HEK293 (cell line): Measurements from ENCODE around the gene FTH1.

Experiments
- CTCF ChIA-PET: fragments of 350-600 bp; formaldehyde crosslinking; extraction: SDS; loops from one replicate; lab custom pipeline; 2021; ENCODE audit warnings: antibody characterized with exemption; lab: Yijun Ruan, JAX
- POLR2A ChIA-PET: fragments of 300-600 bp; formaldehyde crosslinking; extraction: SDS; loops from one replicate; lab custom pipeline; 2020; ENCODE audit warnings: antibody characterized with exemption, inconsistent platforms; lab: Yijun Ruan, JAX
- H3K27ac ChIP-seq: fragments of 200-500 bp; sonication (Bioruptor generic); 2 replicates; pipeline ENCODE4 v1.5.1; 2014; ENCODE audit warnings: low read depth, low read length, control low read depth, inconsistent platforms; ENCODE audit errors: extremely low read depth
- H3K36me3 ChIP-seq, 2 experiments: fragments of 200-500 bp in 1 of 2; sonication (Bioruptor generic) in 1 of 2; 1 replicate in 1 of 2; 2 replicates in 1 of 2; pipeline ENCODE4 v1.5.1; 2014 to 2017; ENCODE audit warnings: inconsistent platforms in 2 of 2, low read length in 2 of 2; ENCODE audit not compliant: control insufficient read depth in 2 of 2, insufficient read depth in 1 of 2
- H3K4me1 ChIP-seq: fragments of 200-500 bp; sonication (Bioruptor generic); 2 replicates; pipeline ENCODE4 v1.5.1; 2014; ENCODE audit warnings: mild to moderate bottlenecking, low read length, inconsistent platforms; ENCODE audit not compliant: control insufficient read depth, insufficient read depth
- H3K4me3 ChIP-seq: 2 replicates; pipeline ENCODE4 v1.5.1; 2011; ENCODE audit warnings: low read depth, mild to moderate bottlenecking, control low read depth, low read length, moderate library complexity
- H3K9me3 ChIP-seq: fragments of 200-500 bp; sonication (Bioruptor generic); 2 replicates; pipeline ENCODE4 v1.5.1; 2014; ENCODE audit warnings: low read depth, low read length, inconsistent platforms; ENCODE audit not compliant: control insufficient read depth, insufficient read depth
- HOXA7 ChIP-seq: sonication (generic); formaldehyde crosslinking; IDR thresholded peaks from 2 replicates; pipeline ENCODE4 v1.8.1; 2022; ENCODE audit warnings: missing genetic modification reagents, borderline replicate concordance
- MYNN ChIP-seq: fragments of 450-650 bp; formaldehyde crosslinking; IDR thresholded peaks from 2 replicates; pipeline ENCODE4 v1.5.1; 2016; ENCODE audit warnings: missing biosample characterization, missing genetic modification characterization, borderline replicate concordance
- SP2 ChIP-seq: fragments of 450-650 bp; formaldehyde crosslinking; IDR thresholded peaks from 2 replicates; pipeline ENCODE4 v1.5.1; 2016; ENCODE audit warnings: missing biosample characterization, missing genetic modification characterization
- SP7 ChIP-seq: fragments of 450-650 bp; formaldehyde crosslinking; IDR thresholded peaks from 2 replicates; pipeline ENCODE4 v1.5.1; 2016; ENCODE audit warnings: missing biosample characterization, missing genetic modification characterization
- ZFP37 ChIP-seq: fragments of 450-650 bp; formaldehyde crosslinking; IDR thresholded peaks from 2 replicates; pipeline ENCODE4 v1.5.1; 2016; ENCODE audit warnings: missing biosample characterization, missing genetic modification characterization
- ZFP69B ChIP-seq: fragments of 450-650 bp; formaldehyde crosslinking; IDR thresholded peaks from 2 replicates; pipeline ENCODE4 v1.5.1; 2016; ENCODE audit warnings: missing biosample characterization, missing genetic modification characterization
- ZNF221 ChIP-seq: fragments of 450-650 bp; formaldehyde crosslinking; IDR thresholded peaks from 2 replicates; pipeline ENCODE4 v1.5.1; 2017; ENCODE audit warnings: missing biosample characterization, missing genetic modification characterization, borderline replicate concordance
- ZNF335 ChIP-seq: fragments of 450-650 bp; formaldehyde crosslinking; conservative IDR thresholded peaks from 2 replicates; pipeline ENCODE4 v1.5.1; 2016; ENCODE audit warnings: missing biosample characterization, missing genetic modification characterization
- ZNF350 ChIP-seq: fragments of 450-650 bp; formaldehyde crosslinking; IDR thresholded peaks from 2 replicates; pipeline ENCODE4 v1.5.0; 2017; ENCODE audit warnings: missing biosample characterization, mild to moderate bottlenecking, missing genetic modification characterization
- ZNF354C ChIP-seq: fragments of 450-650 bp; formaldehyde crosslinking; IDR thresholded peaks from 2 replicates; pipeline ENCODE4 v1.5.1; 2016; ENCODE audit warnings: missing biosample characterization, missing genetic modification characterization, low read depth, borderline replicate concordance
- ZNF433 ChIP-seq: fragments of 450-650 bp; formaldehyde crosslinking; IDR thresholded peaks from 2 replicates; pipeline ENCODE4 v1.5.1; 2016; ENCODE audit warnings: missing biosample characterization, missing genetic modification characterization, low read depth
- ZNF561 ChIP-seq: fragments of 450-650 bp; IDR thresholded peaks from 2 replicates; pipeline ENCODE4 v1.5.1; 2018; ENCODE audit warnings: missing biosample characterization, missing genetic modification characterization, borderline replicate concordance
- ZNF571 ChIP-seq: fragments of 450-650 bp; formaldehyde crosslinking; IDR thresholded peaks from 2 replicates; pipeline ENCODE4 v1.5.0; 2017; ENCODE audit warnings: missing biosample characterization, missing genetic modification characterization
- ZNF624 ChIP-seq: fragments of 450-650 bp; formaldehyde crosslinking; IDR thresholded peaks from 2 replicates; pipeline ENCODE4 v1.5.1; 2017; ENCODE audit warnings: missing biosample characterization, missing genetic modification characterization
- ZNF707 ChIP-seq: fragments of 450-650 bp; formaldehyde crosslinking; IDR thresholded peaks from 2 replicates; pipeline ENCODE4 v1.5.1; 2016; ENCODE audit warnings: missing biosample characterization, missing genetic modification characterization
- ZNF843 ChIP-seq: fragments of 450-650 bp; formaldehyde crosslinking; IDR thresholded peaks from 2 replicates; pipeline ENCODE4 v1.5.1; 2016; ENCODE audit warnings: missing biosample characterization, missing genetic modification characterization
- TF ChIP-seq, protein P1 (sequence below): fragments of 450-650 bp; formaldehyde crosslinking; IDR thresholded peaks from 2 replicates; pipeline ENCODE4 v1.5.1; 2017; ENCODE audit warnings: missing biosample characterization, missing genetic modification characterization
- TF ChIP-seq, protein P2 (sequence below): fragments of 450-650 bp; formaldehyde crosslinking; IDR thresholded peaks from 2 replicates; pipeline ENCODE4 v1.5.1; 2016; ENCODE audit warnings: missing biosample characterization, missing genetic modification characterization
- TF ChIP-seq, protein P3 (sequence below): fragments of 450-650 bp; formaldehyde crosslinking; IDR thresholded peaks from 2 replicates; pipeline ENCODE4 v1.5.1; 2016; ENCODE audit warnings: missing biosample characterization, missing genetic modification characterization
- TF ChIP-seq, protein P4 (sequence below): fragments of 450-650 bp; formaldehyde crosslinking; IDR thresholded peaks from 2 replicates; pipeline ENCODE4 v1.5.1; 2017; ENCODE audit warnings: missing biosample characterization, missing genetic modification characterization
- TF ChIP-seq, protein P5 (sequence below): fragments of 450-650 bp; formaldehyde crosslinking; IDR thresholded peaks from 2 replicates; pipeline ENCODE4 v1.5.1; 2016; ENCODE audit warnings: missing biosample characterization, missing genetic modification characterization, borderline replicate concordance
- TF ChIP-seq, protein P6 (sequence below): fragments of 450-650 bp; formaldehyde crosslinking; IDR thresholded peaks from 2 replicates; pipeline ENCODE4 v1.5.1; 2017; ENCODE audit warnings: missing biosample characterization, mild to moderate bottlenecking, missing genetic modification characterization, moderate library complexity

FTH1 gene

DNA sequence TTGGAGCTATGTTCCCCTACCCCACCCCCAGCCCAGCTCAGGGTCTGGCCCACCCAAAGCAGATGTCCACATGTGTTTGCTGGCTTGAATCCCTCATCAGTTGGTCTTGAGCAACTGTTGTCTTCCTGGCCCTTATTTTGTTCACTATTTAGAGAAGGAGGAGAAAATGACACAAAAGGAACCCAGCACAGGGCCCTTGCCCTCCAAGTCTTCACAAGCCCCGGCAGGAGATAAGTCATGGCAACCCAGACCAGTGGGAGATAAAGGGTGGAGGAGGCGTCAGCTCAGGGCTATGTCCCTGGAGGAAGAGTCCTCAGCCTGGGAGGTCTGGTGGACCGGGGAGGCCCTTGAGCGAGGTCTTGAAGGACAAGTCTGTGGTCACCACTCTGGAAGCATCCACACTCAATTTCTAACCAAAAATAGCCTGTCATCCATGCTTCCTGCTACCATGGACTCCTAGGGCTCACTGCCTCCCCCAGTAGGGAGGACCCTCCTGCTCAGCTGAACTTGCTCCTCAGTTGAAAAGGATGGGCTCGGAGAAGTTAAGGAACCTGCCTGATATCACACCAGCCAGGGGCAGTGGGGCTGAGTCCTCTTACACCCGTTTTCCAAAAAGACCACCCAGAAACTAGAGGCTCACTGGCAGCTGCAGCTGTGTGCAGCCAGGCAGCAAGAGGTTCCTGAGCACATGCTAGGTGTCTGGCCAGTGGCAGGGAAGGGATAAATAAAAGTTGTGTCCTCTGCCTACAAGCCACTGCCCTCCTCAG is 48.3 kb downstream of the FTH1 start:
- Histone ChIP-seq H3K9me3 (no peaks in the 10 kb centered on the region), H3K27ac (no peak overlapping the region), H3K4me1 (no peaks in the 10 kb centered on the region), H3K36me3 (no peaks in the 10 kb centered on the region), H3K4me3 (no peak overlapping the region)
- TF ChIP-seq, protein P1, sequence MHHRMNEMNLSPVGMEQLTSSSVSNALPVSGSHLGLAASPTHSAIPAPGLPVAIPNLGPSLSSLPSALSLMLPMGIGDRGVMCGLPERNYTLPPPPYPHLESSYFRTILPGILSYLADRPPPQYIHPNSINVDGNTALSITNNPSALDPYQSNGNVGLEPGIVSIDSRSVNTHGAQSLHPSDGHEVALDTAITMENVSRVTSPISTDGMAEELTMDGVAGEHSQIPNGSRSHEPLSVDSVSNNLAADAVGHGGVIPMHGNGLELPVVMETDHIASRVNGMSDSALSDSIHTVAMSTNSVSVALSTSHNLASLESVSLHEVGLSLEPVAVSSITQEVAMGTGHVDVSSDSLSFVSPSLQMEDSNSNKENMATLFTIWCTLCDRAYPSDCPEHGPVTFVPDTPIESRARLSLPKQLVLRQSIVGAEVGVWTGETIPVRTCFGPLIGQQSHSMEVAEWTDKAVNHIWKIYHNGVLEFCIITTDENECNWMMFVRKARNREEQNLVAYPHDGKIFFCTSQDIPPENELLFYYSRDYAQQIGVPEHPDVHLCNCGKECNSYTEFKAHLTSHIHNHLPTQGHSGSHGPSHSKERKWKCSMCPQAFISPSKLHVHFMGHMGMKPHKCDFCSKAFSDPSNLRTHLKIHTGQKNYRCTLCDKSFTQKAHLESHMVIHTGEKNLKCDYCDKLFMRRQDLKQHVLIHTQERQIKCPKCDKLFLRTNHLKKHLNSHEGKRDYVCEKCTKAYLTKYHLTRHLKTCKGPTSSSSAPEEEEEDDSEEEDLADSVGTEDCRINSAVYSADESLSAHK (tag by site-specific recombination) = no peak
- TF ChIP-seq, protein P2, sequence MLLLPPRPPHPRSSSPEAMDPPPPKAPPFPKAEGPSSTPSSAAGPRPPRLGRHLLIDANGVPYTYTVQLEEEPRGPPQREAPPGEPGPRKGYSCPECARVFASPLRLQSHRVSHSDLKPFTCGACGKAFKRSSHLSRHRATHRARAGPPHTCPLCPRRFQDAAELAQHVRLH (tag by site-specific recombination) = no peak
- TF ChIP-seq ZNF571 (tag by site-specific recombination) (no peak), ZFP69B (tag by site-specific recombination) (no peak), HOXA7 (no peak), ZNF843 (no peak), ZNF707 (tag by site-specific recombination) (no peak), SP7 (tag by site-specific recombination) (no peak), ZNF433 (tag by site-specific recombination) (no peak), ZNF335 (tag by site-specific recombination) (no peak), MYNN (tag by site-specific recombination) (no peak), ZNF354C (tag by site-specific recombination) (no peak), ZNF624 (tag by site-specific recombination) (no peak)
- TF ChIP-seq, protein P3, sequence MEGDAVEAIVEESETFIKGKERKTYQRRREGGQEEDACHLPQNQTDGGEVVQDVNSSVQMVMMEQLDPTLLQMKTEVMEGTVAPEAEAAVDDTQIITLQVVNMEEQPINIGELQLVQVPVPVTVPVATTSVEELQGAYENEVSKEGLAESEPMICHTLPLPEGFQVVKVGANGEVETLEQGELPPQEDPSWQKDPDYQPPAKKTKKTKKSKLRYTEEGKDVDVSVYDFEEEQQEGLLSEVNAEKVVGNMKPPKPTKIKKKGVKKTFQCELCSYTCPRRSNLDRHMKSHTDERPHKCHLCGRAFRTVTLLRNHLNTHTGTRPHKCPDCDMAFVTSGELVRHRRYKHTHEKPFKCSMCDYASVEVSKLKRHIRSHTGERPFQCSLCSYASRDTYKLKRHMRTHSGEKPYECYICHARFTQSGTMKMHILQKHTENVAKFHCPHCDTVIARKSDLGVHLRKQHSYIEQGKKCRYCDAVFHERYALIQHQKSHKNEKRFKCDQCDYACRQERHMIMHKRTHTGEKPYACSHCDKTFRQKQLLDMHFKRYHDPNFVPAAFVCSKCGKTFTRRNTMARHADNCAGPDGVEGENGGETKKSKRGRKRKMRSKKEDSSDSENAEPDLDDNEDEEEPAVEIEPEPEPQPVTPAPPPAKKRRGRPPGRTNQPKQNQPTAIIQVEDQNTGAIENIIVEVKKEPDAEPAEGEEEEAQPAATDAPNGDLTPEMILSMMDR = no peak
- ChIA-PET CTCF (interaction anchor here (1.0 to 1.3 kb wide), 2 partner anchors 29 to 189 kb away, joined by 4 to 5 read pairs; no protein-coding TSS in a partner anchor), POLR2A (no interaction called here)

DNA sequence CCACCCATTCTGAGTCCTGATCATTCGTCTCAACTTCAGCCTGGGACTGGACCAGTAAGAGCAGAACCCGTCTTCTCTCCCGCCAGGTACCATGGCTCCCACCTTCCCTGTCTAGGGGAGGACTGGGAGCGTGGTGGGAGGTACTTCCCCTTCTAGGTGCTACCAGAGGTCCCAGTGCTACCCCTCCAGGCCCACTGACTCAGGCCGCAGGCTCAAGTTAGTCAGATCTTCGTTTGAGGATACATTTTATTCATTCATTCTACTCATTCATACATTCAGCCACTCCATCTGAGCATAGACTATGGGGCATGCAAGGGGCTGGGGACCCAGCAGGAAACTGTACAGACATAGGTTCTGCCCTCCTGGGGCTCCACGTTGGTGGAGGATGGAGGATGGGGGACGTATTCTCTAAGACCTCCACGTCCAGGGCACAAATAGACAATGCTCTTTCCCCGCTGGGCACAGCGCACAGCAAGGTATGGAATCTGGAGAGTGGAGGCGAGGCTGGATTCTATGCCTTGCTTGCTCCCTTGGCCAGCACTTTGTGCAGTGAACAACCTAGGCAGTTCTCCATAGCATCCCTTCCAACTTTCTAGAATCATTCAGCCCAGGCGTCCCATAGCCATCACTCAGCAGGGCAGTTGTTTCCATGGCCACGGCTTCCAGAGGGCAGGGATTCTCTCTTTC is 49.0 kb downstream of the FTH1 start:
- Histone ChIP-seq H3K4me3 (no peak overlapping the region), H3K27ac (no peak overlapping the region), H3K9me3 (no peaks in the 10 kb centered on the region), H3K36me3 (no peaks in the 10 kb centered on the region), H3K4me1 (no peaks in the 10 kb centered on the region)
- TF ChIP-seq ZNF221 (tag by site-specific recombination) (no peak), ZNF350 (tag by site-specific recombination) (no peak), ZFP37 (tag by site-specific recombination) (no peak), ZNF561 (tag by site-specific recombination) (no peak), SP2 (tag by site-specific recombination) (no peak)
- TF ChIP-seq, protein P4, sequence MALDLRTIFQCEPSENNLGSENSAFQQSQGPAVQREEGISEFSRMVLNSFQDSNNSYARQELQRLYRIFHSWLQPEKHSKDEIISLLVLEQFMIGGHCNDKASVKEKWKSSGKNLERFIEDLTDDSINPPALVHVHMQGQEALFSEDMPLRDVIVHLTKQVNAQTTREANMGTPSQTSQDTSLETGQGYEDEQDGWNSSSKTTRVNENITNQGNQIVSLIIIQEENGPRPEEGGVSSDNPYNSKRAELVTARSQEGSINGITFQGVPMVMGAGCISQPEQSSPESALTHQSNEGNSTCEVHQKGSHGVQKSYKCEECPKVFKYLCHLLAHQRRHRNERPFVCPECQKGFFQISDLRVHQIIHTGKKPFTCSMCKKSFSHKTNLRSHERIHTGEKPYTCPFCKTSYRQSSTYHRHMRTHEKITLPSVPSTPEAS (tag by site-specific recombination) = no peak
- TF ChIP-seq, protein P5, sequence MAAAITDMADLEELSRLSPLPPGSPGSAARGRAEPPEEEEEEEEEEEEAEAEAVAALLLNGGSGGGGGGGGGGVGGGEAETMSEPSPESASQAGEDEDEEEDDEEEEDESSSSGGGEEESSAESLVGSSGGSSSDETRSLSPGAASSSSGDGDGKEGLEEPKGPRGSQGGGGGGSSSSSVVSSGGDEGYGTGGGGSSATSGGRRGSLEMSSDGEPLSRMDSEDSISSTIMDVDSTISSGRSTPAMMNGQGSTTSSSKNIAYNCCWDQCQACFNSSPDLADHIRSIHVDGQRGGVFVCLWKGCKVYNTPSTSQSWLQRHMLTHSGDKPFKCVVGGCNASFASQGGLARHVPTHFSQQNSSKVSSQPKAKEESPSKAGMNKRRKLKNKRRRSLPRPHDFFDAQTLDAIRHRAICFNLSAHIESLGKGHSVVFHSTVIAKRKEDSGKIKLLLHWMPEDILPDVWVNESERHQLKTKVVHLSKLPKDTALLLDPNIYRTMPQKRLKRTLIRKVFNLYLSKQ (tag by site-specific recombination) = no peak
- TF ChIP-seq, protein P6, sequence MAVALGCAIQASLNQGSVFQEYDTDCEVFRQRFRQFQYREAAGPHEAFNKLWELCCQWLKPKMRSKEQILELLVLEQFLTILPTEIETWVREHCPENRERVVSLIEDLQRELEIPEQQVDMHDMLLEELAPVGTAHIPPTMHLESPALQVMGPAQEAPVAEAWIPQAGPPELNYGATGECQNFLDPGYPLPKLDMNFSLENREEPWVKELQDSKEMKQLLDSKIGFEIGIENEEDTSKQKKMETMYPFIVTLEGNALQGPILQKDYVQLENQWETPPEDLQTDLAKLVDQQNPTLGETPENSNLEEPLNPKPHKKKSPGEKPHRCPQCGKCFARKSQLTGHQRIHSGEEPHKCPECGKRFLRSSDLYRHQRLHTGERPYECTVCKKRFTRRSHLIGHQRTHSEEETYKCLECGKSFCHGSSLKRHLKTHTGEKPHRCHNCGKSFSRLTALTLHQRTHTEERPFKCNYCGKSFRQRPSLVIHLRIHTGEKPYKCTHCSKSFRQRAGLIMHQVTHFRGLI (tag by site-specific recombination) = no peak
- ChIA-PET POLR2A (no interaction called here), CTCF (interaction anchor here (0.9 to 1.7 kb wide), 5 partner anchors 17 to 190 kb away, joined by 3 to 8 read pairs (median 5); partner anchors contain the start of gene BEST1)
